ENCODE results near the gene TP53I13. TPM values are rescaled to one million over a fixed set of nuclear protein-coding genes. Genes with fewer than 3 reads are reported as not detected.

Gene TP53I13
- total RNA-seq, 1 donor from 2014 or later, result 42.0 TPM

- Mint-ChIP-seq H3K4me3 (ENCODE audit: unreplicated experiment) (no peak overlapping the region), H3K27ac (ENCODE audit: unreplicated experiment) (peak overlapping the region; percentile 5), H3K4me1 (ENCODE audit: unreplicated experiment) (peaks cover 15% of the 10 kb centered on the region), H3K27me3 (ENCODE audit: unreplicated experiment) (no peaks in the 10 kb centered on the region), H3K9me3 (ENCODE audit: unreplicated experiment) (no peaks in the 10 kb centered on the region), H3K36me3 (ENCODE audit: unreplicated experiment) (peaks cover 16% of the 10 kb centered on the region)
- no peak for TF ChIP-seq CTCF (IDR thresholded peaks at IDR 0.05)
- no peak for DNase-seq (ENCODE audit: extremely low spot score, unreplicated experiment)
These were observed 5.6 kb downstream of the TP53I13 start for GRCh38 chr17:29573871-29574731.

- no peak for TF ChIP-seq CTCF (IDR thresholded peaks at IDR 0.05)
- Mint-ChIP-seq H3K9me3 (ENCODE audit: unreplicated experiment) (no peaks in the 10 kb centered on the region), H3K27me3 (ENCODE audit: unreplicated experiment) (no peaks in the 10 kb centered on the region), H3K4me3 (ENCODE audit: unreplicated experiment) (no peak overlapping the region), H3K4me1 (ENCODE audit: unreplicated experiment) (peaks cover 10% of the 10 kb centered on the region), H3K36me3 (ENCODE audit: unreplicated experiment) (peaks cover 17% of the 10 kb centered on the region), H3K27ac (ENCODE audit: unreplicated experiment) (no peak overlapping the region)
- DNase-seq (ENCODE audit: extremely low spot score, unreplicated experiment), result peak; percentile 80
These were observed 6.4 kb downstream of the TP53I13 start for GRCh38 chr17:29574732-29575510.

GRCh38 chr17:29575511-29576213, 7.2 kb downstream of the TP53I13 start:
- Mint-ChIP-seq H3K27me3 (ENCODE audit: unreplicated experiment) (no peaks in the 10 kb centered on the region), H3K9me3 (ENCODE audit: unreplicated experiment) (no peaks in the 10 kb centered on the region), H3K36me3 (ENCODE audit: unreplicated experiment) (peaks cover 20% of the 10 kb centered on the region), H3K4me3 (ENCODE audit: unreplicated experiment) (no peak overlapping the region), H3K27ac (ENCODE audit: unreplicated experiment) (no peak overlapping the region), H3K4me1 (ENCODE audit: unreplicated experiment) (peaks cover 9% of the 10 kb centered on the region)
- DNase-seq (ENCODE audit: extremely low spot score, unreplicated experiment), result peak; percentile 84
- TF ChIP-seq CTCF (IDR thresholded peaks at IDR 0.05), result no peak

GRCh38 chr17:29576214-29577000, 7.9 kb downstream of the TP53I13 start:
- peaks cover 20% of the 10 kb centered on the region for H3K36me3 Mint-ChIP-seq (ENCODE audit: unreplicated experiment)
- H3K4me3 Mint-ChIP-seq (ENCODE audit: unreplicated experiment), result no peak overlapping the region
- no peak overlapping the region for H3K27ac Mint-ChIP-seq (ENCODE audit: unreplicated experiment)
- H3K4me1 Mint-ChIP-seq (ENCODE audit: unreplicated experiment), result peaks cover 6% of the 10 kb centered on the region
- DNase-seq (ENCODE audit: extremely low spot score, unreplicated experiment), result no peak
- no peaks in the 10 kb centered on the region for H3K27me3 Mint-ChIP-seq (ENCODE audit: unreplicated experiment)
- no peaks in the 10 kb centered on the region for H3K9me3 Mint-ChIP-seq (ENCODE audit: unreplicated experiment)
- no peak for TF ChIP-seq CTCF (IDR thresholded peaks at IDR 0.05)

Measured in osteocyte (in vitro differentiated cells).